GM18951 (cell line): ENCODE results near the gene DCAF8L2.
"Not testable (repeated sequence)": the region's sequence is repeated elsewhere in the genome, so short reads cannot be mapped to it uniquely, and the experiment has no call there.

Source experiments
- POLR2A ChIP-seq: IDR thresholded peaks from 4 replicates; pipeline ENCODE4 v1.6.1; 2011; ENCODE audit warnings: mild to moderate bottlenecking; ENCODE audit not compliant: insufficient read length, insufficient read depth; ENCODE audit errors: extremely low read depth
- in situ Hi-C: fragments of 300-500 bp; cut with MboI; formaldehyde crosslinking; loops from one replicate; pipeline ENCODE4 v1.12.0; 2022; ENCODE audit warnings: low sequenced_read_pairs, mixed read lengths, inconsistent platforms; ENCODE audit not compliant: unreplicated experiment

The DCAF8L2 gene

DNA sequence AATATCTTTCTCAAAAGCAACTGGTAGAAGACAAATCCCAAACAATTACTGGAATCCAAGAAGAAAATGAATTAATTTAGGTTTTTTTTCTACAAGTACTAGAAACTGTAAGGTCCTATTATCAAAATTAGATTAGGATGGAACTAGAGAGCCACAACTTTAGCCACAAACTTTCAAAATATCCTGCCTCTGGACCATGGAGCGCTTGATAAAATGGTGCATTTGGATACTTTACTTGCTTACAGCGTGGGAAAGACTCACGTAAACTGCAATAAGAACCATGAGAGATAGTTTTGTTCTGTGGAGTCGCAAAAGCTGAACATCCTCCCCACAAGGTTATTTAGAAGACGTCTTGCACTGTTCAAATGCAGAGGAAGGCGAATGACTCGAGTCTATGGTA, at the start of gene DCAF8L2:
Gene DCAF8L2, plus strand, starts transcription at position 301 of the 400 bp plus-strand sequence. CDS start 156,552 bp downstream, outside the sequence.
- in situ Hi-C loops: no loop called here
- no peak for TF ChIP-seq POLR2A

GRCh38 chrX:27541161-27541560, 49.0 kb upstream of the DCAF8L2 start:
- in situ Hi-C loops: not testable (repeated sequence)

GRCh38 chrX:27548624-27549023, 41.5 kb upstream of the DCAF8L2 start:
- TF ChIP-seq POLR2A: no peak
- in situ Hi-C loops: no loop called here

- no peak for TF ChIP-seq POLR2A
- in situ Hi-C loops: no loop called here
These were observed 40.5 kb upstream of the DCAF8L2 start for GRCh38 chrX:27549688-27550087.

DNA sequence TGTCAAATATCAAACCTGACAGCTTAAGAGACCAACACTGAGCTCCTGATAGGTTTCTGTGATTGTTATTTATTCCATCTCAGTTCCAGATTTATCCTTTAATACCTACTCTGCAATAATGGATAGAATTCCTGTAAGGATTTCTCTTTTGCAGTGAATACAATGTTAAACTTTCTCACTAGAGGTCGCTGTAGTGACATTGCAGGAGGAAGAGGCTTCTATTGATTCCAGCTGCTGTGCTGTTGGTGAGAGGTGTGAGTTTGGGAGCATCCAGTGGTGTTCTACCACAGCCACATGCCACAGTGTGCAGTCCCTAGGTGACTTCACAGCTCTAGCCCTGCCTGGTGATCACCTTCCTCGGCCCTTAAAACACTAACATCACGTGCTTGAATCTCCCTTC, 34.6 kb upstream of the DCAF8L2 start:
- in situ Hi-C loops: no loop called here
- no peak for TF ChIP-seq POLR2A

GRCh38 chrX:27565992-27566391, 24.2 kb upstream of the DCAF8L2 start:
- in situ Hi-C loops: no loop called here
- no peak for TF ChIP-seq POLR2A

DNA sequence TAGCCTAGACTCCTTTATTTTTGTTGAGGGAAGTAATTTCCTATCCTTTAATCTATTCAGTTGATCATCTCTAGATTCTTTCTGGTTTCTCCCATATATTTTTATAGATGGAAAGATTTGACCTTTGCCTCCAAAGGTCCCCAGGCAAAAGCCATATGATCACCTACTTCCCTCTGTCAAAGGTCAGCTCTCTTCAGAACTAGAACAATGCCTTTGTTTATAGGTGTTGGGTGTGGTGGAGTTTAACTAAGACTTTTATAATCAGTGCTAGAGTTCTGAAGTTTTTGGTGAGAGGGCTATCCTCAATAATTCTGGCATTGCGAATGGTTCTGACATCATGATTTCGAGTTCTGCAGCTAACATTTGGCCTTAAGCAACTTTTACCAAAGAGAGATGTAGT, 19.0 kb upstream of the DCAF8L2 start:
- in situ Hi-C loops: no loop called here
- TF ChIP-seq POLR2A: no peak

- in situ Hi-C loops: no loop called here
- no peak for TF ChIP-seq POLR2A
These were observed 14.6 kb upstream of the DCAF8L2 start for GRCh38 chrX:27575565-27575964.

DNA sequence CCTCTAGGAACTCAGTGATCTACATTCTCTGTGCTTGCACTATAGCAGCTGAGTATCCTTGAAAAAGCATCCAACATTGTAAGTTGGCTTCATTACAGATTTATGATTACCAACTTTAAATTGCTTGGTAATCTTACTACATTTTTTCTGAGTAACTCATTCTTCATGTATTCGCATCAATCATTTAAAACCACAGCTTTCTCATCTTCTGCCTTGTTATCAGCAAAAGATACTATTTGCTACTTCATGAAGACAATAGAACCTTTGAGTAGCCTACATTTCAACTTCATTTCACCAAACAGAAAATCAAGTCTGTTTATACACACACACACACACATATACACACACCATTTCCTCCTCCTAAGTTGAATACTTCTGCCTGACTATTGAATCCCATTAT, 6.2 kb upstream of the DCAF8L2 start:
- TF ChIP-seq POLR2A: no peak
- in situ Hi-C loops: no loop called here

GRCh38 chrX:27591938-27592337, 1.8 kb downstream of the DCAF8L2 start:
- TF ChIP-seq POLR2A: no peak
- in situ Hi-C loops: no loop called here

- no peak for TF ChIP-seq POLR2A
- in situ Hi-C loops: no loop called here
These were observed 7.4 kb downstream of the DCAF8L2 start for GRCh38 chrX:27597508-27597907.

DNA sequence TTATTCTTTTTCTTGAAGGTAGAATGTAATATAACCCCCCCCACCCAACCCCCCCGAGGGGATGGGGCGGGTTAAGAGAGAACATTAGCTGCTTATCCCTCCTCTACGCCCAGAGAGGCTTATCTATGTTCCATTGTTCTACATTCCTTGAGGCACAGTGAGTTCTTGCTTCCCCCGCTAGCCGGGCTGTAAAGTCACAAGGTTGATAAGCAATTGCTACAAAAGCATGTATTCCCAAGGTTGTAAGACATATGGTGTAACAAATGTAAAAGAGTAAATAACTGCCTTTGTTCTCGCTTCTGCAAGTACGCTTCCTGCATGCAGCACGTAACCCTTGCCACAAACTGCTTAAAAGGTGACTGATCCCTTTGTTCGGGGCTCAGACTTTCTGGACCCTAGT, 8.2 kb downstream of the DCAF8L2 start:
- in situ Hi-C loops: no loop called here
- TF ChIP-seq POLR2A: no peak

GRCh38 chrX:27599928-27600327, 9.8 kb downstream of the DCAF8L2 start:
- in situ Hi-C loops: no loop called here
- TF ChIP-seq POLR2A: no peak

DNA sequence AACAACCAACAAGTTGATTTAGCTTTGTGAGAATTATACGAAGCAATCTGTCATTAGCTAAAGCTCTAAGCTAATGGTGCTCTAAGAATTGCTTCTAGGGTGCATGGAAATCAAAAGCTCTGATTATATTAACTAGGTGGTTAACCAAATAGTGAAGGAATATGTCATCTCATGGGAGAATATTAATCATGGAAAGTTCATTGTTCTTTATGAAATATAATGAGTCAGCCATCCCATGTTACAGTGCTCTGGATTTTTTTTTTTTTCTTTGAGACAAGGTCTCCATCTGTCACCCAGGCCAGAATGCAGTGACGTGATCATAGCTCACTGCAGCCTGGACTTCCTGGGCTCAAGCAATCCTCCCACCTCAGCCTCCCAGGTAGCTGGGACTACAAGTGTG, 10.5 kb downstream of the DCAF8L2 start:
- in situ Hi-C loops: no loop called here

DNA sequence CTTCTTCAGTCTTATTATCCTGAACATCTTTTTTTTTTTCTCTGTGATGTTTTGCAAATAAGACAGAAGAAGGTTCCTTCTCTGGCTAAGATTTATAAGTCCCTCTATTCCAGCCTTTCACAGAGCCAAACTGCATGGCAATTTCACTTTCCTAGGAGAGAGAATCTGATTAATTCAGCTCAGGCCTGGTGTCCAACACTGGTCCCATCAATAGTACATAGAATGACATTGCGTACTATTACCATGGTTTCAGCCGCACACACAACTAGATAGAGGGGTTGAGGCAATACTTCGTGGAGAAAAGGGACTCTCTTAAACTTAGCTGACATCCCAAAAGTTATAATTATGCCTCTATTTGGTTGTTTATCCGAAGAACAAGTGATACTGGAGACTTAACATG, 18.5 kb downstream of the DCAF8L2 start:
- in situ Hi-C loops: no loop called here
- no peak for TF ChIP-seq POLR2A

More for the DNA sequence above, 10.5 kb downstream of the DCAF8L2 start:
- TF ChIP-seq POLR2A: no peak
